Stimulated activated CD4-positive, alpha-beta T cell treated with anti-CD3 and anti-CD28 coated beads, Interleukin-15, amount 100 ng/mL, for 24 hours (primary cell): Measurements from ENCODE around the gene HIPK2.

Experiments
- DNase-seq: peaks from one replicate; pipeline ENCODE4 v3.0.0-alpha.2; 2020

Gene HIPK2

GRCh38 chr7:139733751-139734150 lies 44.0 kb downstream of the HIPK2 start:
- DNase-seq: no peak

GRCh38 chr7:139732471-139733167 lies 45.2 kb downstream of the HIPK2 start:
- DNase-seq: no peak

GRCh38 chr7:139731802-139732470 lies 45.9 kb downstream of the HIPK2 start:
- no peak for DNase-seq

- no peak for DNase-seq
Measured at GRCh38 chr7:139730746-139731612, 46.8 kb downstream of the HIPK2 start.

- no peak for DNase-seq
Measured at GRCh38 chr7:139728203-139728602, 49.6 kb downstream of the HIPK2 start.

- DNase-seq: no peak
Measured at GRCh38 chr7:139727151-139727705, 50.6 kb downstream of the HIPK2 start.

GRCh38 chr7:139726485-139726869 lies 51.3 kb downstream of the HIPK2 start:
- DNase-seq: no peak

GRCh38 chr7:139725858-139726484 lies 51.8 kb downstream of the HIPK2 start:
- DNase-seq: no peak

GRCh38 chr7:139725077-139725476 lies 52.7 kb downstream of the HIPK2 start:
- DNase-seq: no peak

- DNase-seq: no peak
Measured at GRCh38 chr7:139722604-139723003, 55.2 kb downstream of the HIPK2 start.

- no peak for DNase-seq
Measured at GRCh38 chr7:139721821-139722220, 56.0 kb downstream of the HIPK2 start.

GRCh38 chr7:139721417-139721816 lies 56.4 kb downstream of the HIPK2 start:
- no peak for DNase-seq

GRCh38 chr7:139720705-139721231 lies 57.0 kb downstream of the HIPK2 start:
- DNase-seq: peak; percentile 14

GRCh38 chr7:139720186-139720585 lies 57.6 kb downstream of the HIPK2 start:
- DNase-seq: no peak

- DNase-seq: no peak
Measured at GRCh38 chr7:139718859-139719258, 58.9 kb downstream of the HIPK2 start.

GRCh38 chr7:139718141-139718540 lies 59.7 kb downstream of the HIPK2 start:
- no peak for DNase-seq

- no peak for DNase-seq
Measured at GRCh38 chr7:139716156-139716942, 61.4 kb downstream of the HIPK2 start.

- DNase-seq: no peak
Measured at GRCh38 chr7:139715194-139715815, 62.5 kb downstream of the HIPK2 start.

- DNase-seq: no peak
Measured at GRCh38 chr7:139714163-139714901, 63.5 kb downstream of the HIPK2 start.

- DNase-seq: no peak
Measured at GRCh38 chr7:139713526-139714162, 64.2 kb downstream of the HIPK2 start.
